H1 (cell line): ENCODE measurements around the gene PARS2. TPM values are rescaled to one million over a fixed set of nuclear protein-coding genes. Genes with fewer than 3 reads are reported as not detected.

Experiments used
- polyA plus RNA-seq, 7 experiments: library from polyadenylated mRNA; depleted of rRNA in 3 of 7; stranded (reverse) in 5 of 7; unstranded in 2 of 7; fragments of >200 nt in 5 of 7; fragments of 200-250 nt in 2 of 7; gene quantifications; 1 replicate in 5 of 7; 2 replicates in 1 of 7; 4 replicates in 1 of 7; pipeline versions ENCODE4 v1.2.1 to v1.2.3, GENCODE V29; 2011 to 2013; ENCODE audit warnings: missing spikeins in 2 of 7, mixed read lengths in 2 of 7
- total RNA-seq: library from RNA; stranded (reverse); fragmentation: NEBNext Ultra II Directional; extraction: Animal tissue kit (Norgen Biotek cat#: 25700); gene quantifications from 2 replicates; pipeline ENCODE4 v1.2.1, GENCODE V29; 2021

The PARS2 gene
- total and polyA plus RNA-seq, 2 of the 8 experiments (the other 6 are each of a cell fraction or from before 2014, with no cell fraction given): 8.9 to 10.0 TPM

Other genes starting within 250 kb of the PARS2 start
- gene ACOT11, start 216.3 kb downstream of the PARS2 start, total RNA-seq: 3.5 and 3.8 TPM in 2 replicates
- 4.5 and 5.6 TPM in 2 replicates for gene ACOT11, start 216.3 kb downstream of the PARS2 start, polyA plus RNA-seq (2011; rRNA removed)
- not detected in 2 replicates for gene FAM151A, start 141.0 kb downstream of the PARS2 start, total RNA-seq
- gene FAM151A, start 141.0 kb downstream of the PARS2 start, polyA plus RNA-seq (2011; rRNA removed): 0.08 TPM in 1 of 2 replicates, not detected in the other
- gene MROH7, start 122.7 kb downstream of the PARS2 start, total RNA-seq: 0.07 TPM in 1 of 2 replicates, not detected in the other
- gene MROH7, start 122.7 kb downstream of the PARS2 start, polyA plus RNA-seq (2011; rRNA removed): 0.20 and 0.27 TPM in 2 replicates
- 24.2 and 25.1 TPM in 2 replicates for gene TTC4, start 48.7 kb downstream of the PARS2 start, total RNA-seq
- gene TTC4, start 48.7 kb downstream of the PARS2 start, polyA plus RNA-seq (2011; rRNA removed): 17.6 and 21.0 TPM in 2 replicates
- 1.1 and 1.6 TPM in 2 replicates for gene TTC22, start 36.8 kb upstream of the PARS2 start, total RNA-seq
- gene TTC22, start 36.8 kb upstream of the PARS2 start, polyA plus RNA-seq (2011; rRNA removed): 1.00 and 1.7 TPM in 2 replicates
- 419 and 455 TPM in 2 replicates for gene DHCR24, start 122.7 kb upstream of the PARS2 start, total RNA-seq
- 370 and 611 TPM in 2 replicates for gene DHCR24, start 122.7 kb upstream of the PARS2 start, polyA plus RNA-seq (2011; rRNA removed)
- gene TMEM61, start 216.1 kb upstream of the PARS2 start, total RNA-seq: 0.50 and 0.54 TPM in 2 replicates
- gene TMEM61, start 216.1 kb upstream of the PARS2 start, polyA plus RNA-seq (2011; rRNA removed): 1.4 and 2.0 TPM in 2 replicates
- gene BSND, start 234.4 kb upstream of the PARS2 start, total RNA-seq: 0.40 and 0.43 TPM in 2 replicates
- 0.52 and 0.68 TPM in 2 replicates for gene BSND, start 234.4 kb upstream of the PARS2 start, polyA plus RNA-seq (2011; rRNA removed)